GM10266 (cell line): ENCODE measurements around the gene GCN1.
"Not testable (repeated sequence)": the region's sequence is repeated elsewhere in the genome, so short reads cannot be mapped to it uniquely, and the experiment has no call there.

ENCODE experiments used
- DNase-seq: peaks from one replicate; pipeline ENCODE4 v3.0.0; 2012; ENCODE audit errors: extremely low spot score
- TF ChIP-seq, protein P1 (sequence below): IDR thresholded peaks from 2 replicates; pipeline ENCODE4 v1.5.1; 2012; ENCODE audit warnings: mild to moderate bottlenecking, low read depth; ENCODE audit not compliant: control insufficient read depth, insufficient read depth; ENCODE audit errors: missing control alignments

Gene GCN1

DNA sequence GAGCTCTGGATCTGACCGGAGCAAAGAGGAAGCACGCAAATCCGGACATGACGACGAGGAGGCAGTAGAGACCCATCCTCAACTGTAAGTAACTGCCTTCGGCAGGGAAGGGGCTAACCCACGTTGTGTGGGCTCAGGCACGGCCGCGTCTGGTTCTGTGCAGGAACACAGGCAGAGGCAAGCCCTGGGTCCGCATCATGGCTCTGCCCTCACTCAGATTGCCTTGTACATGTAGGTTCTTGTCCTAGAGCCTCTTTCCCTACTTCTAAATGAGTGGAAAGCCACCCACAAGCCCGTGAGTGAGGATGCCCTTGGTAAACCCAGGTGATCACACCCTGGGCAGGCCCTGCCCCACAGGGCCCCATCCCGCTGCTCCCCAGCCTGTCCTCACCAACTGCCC is 15.3 kb upstream of the GCN1 start:
- no peak for DNase-seq
- TF ChIP-seq, protein P1, sequence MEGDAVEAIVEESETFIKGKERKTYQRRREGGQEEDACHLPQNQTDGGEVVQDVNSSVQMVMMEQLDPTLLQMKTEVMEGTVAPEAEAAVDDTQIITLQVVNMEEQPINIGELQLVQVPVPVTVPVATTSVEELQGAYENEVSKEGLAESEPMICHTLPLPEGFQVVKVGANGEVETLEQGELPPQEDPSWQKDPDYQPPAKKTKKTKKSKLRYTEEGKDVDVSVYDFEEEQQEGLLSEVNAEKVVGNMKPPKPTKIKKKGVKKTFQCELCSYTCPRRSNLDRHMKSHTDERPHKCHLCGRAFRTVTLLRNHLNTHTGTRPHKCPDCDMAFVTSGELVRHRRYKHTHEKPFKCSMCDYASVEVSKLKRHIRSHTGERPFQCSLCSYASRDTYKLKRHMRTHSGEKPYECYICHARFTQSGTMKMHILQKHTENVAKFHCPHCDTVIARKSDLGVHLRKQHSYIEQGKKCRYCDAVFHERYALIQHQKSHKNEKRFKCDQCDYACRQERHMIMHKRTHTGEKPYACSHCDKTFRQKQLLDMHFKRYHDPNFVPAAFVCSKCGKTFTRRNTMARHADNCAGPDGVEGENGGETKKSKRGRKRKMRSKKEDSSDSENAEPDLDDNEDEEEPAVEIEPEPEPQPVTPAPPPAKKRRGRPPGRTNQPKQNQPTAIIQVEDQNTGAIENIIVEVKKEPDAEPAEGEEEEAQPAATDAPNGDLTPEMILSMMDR: no peak

DNA sequence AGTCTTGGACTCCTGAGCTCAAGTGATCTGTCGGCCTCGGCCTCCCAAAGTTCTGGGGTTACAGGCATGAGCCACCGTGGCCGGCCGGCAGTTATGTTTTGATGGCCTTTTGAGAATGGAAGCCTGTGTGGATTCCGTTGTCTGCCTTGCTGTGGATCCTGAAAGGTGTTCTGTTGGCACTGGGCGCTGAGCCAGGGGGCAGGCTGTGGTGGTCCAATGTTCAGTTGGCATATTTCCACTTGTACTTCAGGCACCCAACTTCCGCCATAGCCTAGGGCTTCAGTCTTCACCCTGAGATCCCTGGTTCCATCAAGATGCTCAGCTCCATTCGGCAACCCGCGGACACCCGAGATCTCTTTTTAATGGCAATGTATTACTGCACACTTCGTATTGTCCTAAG is 12.7 kb upstream of the GCN1 start:
- TF ChIP-seq, protein P1: no peak
- DNase-seq: no peak

GRCh38 chr12:120206781-120207180 is 12.3 kb upstream of the GCN1 start:
- DNase-seq: not testable (repeated sequence)

DNA sequence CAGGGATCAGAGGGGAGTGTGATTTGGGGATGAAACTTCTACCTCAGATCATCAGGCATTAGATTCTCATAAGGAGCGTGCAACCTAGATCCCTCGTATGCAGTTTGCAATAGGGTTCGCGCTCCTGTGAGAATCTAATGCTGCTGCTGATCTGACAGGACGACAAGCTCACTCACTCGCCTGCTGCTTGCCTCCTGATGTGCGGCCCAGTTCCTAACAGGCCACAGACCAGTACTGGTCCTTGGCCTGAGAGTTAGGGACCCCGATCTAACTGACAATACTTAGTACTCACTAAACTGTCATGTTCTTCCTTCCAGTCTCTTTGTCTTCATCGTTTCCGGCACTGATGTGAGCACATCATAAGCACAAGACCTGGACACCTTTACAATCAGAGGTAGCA is 11.7 kb upstream of the GCN1 start:
- TF ChIP-seq, protein P1: no peak
- no peak for DNase-seq

DNA sequence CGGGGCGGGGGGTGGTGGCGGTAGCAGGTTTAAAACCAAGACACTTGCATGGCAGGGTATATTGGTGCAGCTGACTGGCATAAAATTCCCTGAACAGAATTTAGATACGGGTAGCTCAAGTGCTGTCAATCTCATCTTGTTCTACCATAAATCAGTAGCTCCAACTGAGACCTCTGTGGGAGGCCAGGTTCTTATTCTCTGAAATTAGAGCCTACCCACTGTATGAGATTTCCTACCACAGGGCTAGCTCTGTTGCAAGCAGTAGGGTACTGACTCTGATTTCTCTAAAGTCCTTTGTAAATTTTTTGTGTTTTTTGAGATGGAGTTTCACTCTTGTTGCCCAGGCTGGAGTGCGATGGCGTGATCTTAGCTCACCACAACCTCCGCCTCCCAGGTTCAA is 9.7 kb upstream of the GCN1 start:
- DNase-seq: no peak
- TF ChIP-seq, protein P1: no peak

- DNase-seq: no peak
- TF ChIP-seq, protein P1: no peak
Measured at GRCh38 chr12:120200364-120200800, 5.9 kb upstream of the GCN1 start.

- TF ChIP-seq, protein P1: no peak
- no peak for DNase-seq
Measured at GRCh38 chr12:120199595-120200306, 5.2 kb upstream of the GCN1 start.

GRCh38 chr12:120199025-120199424 is 4.5 kb upstream of the GCN1 start:
- TF ChIP-seq, protein P1: no peak

More at GRCh38 chr12:120199025-120199424, 4.5 kb upstream of the GCN1 start:
- no peak for DNase-seq
